ENCODE results near the gene ARID5B.
A peak's percentile ranks its signal among the peaks of the same experiment; 100 is the strongest.

ARID5B gene

GRCh38 chr10:62014510-62014909 lies 113.0 kb downstream of the ARID5B start:
- no peak overlapping the region for H3K27ac ChIP-seq
- H3K9ac ChIP-seq, result no peak overlapping the region

DNA sequence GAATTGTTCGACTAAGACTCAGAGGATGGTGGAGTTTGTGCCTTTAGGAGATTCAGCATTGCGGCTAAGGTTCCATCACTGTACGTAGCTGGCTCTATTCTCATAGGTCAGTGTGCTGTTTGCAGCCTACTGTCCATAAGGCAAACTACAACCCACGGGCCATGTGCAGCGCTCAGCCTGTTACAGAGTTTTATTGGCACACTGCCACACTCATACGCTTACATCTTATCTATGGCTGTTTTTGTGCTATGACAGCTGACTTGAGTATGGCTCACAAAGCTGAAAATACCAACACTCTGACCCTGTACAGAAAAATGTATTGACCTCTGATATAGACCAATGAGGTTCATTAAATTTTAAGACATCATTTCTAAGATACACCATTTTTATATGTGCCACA lies 114.5 kb downstream of the ARID5B start:
- H3K9me3 ChIP-seq, result no peaks in the 10 kb centered on the region
- H3K27me3 ChIP-seq, result no peaks in the 10 kb centered on the region
- no peak overlapping the region for H3K4me3 ChIP-seq
- peaks cover 42% of the 10 kb centered on the region for H3K4me1 ChIP-seq
- peak overlapping the region; percentile 36; the same call in 1 of the 2 replicates for H3K4me2 ChIP-seq
- H3K9ac ChIP-seq, result no peak overlapping the region
- H3K36me3 ChIP-seq, result peaks cover 91% of the 10 kb centered on the region
- H3K27ac ChIP-seq, result no peak overlapping the region
- no peak for TF ChIP-seq Cebpa-rat (IDR thresholded peaks at IDR 0.05)
- peaks cover 83% of the 10 kb centered on the region for H4K20me1 ChIP-seq

More at GRCh38 chr10:62014510-62014909, 113.0 kb downstream of the ARID5B start:
- Histone ChIP-seq H3K9me3 (no peaks in the 10 kb centered on the region), H4K20me1 (peaks cover 85% of the 10 kb centered on the region), H3K4me1 (peaks cover 36% of the 10 kb centered on the region), H3K36me3 (peaks cover 93% of the 10 kb centered on the region), H3K4me3 (no peak overlapping the region), H3K4me2 (no peak overlapping the region), H3K27me3 (no peaks in the 10 kb centered on the region)
- no peak for TF ChIP-seq Cebpa-rat (IDR thresholded peaks at IDR 0.05)

- Histone ChIP-seq H3K4me1 (peaks cover 46% of the 10 kb centered on the region), H3K9ac (no peak overlapping the region), H3K36me3 (peaks cover 88% of the 10 kb centered on the region), H3K9me3 (no peaks in the 10 kb centered on the region), H3K4me3 (no peak overlapping the region), H3K27me3 (no peaks in the 10 kb centered on the region), H4K20me1 (peaks cover 79% of the 10 kb centered on the region), H3K4me2 (peak overlapping the region; percentile 36; the same call in 1 of the 2 replicates), H3K27ac (0 out of 2 replicates have a peak overlapping the region, but pooled peaks have one; percentile 28)
- TF ChIP-seq Cebpa-rat (IDR thresholded peaks at IDR 0.05), result no peak
These were observed 115.4 kb downstream of the ARID5B start for GRCh38 chr10:62016623-62017490.

DNA sequence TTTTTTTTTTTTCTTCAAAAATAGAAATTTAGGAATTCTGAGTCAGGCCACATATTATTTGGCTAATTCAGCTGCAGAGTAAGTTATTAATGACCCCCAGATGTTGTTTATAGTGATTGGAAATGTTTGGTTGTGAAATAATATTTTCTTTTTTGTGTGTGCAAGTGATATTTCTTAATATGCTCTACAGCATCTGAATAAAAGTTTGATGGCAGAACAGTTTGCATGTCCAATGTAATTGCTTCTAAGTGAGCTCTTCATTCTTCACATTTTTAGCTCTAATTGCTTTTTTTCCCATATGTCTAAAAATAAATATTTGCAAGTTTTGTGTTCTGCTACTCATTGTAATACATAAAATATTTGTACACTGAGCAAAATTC lies 116.0 kb downstream of the ARID5B start:
- H3K9ac ChIP-seq, result no peak overlapping the region
- peaks cover 79% of the 10 kb centered on the region for H4K20me1 ChIP-seq

DNA sequence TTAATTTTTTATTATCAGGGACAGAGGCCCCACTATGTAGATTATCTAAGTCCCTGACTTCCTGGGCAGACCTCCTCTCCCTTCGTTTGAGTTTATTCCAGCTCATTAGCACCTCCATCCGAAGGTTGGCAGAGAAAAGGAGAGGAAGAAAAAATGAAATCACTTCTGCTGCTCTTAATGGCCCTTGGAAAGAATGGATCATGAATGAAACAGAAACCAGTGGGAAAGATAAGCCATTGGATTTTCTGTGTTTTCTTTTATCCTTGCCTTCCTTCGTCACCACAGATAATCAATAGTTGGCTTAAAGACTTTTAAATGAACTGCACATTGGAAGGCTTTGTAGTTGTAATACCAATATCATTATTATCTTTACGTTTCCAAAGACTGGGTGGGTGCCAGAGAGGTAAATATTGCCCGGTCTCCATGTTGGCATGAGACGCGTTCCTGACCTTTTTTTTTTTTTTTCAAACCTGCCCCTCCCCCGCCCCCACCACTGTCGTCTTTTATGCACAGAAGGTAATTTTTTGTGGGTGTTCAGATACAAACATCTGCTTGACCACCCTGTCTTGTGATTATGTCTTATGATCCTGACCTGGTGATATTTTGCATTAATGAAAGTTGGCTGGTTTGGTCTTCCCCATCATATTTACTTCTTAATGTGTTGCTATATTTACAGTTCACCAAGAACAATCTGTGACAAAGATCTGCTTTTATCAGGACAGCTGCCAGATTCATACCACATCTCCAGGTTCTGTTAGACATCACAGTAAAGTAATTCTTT lies 116.8 kb downstream of the ARID5B start:
- peaks cover 87% of the 10 kb centered on the region for H4K20me1 ChIP-seq
- H3K4me2 ChIP-seq, result no peak overlapping the region
- H3K9ac ChIP-seq, result no peak overlapping the region

More for the DNA sequence above, 116.0 kb downstream of the ARID5B start:
- peak overlapping the region; percentile 3; the same call in 1 of the 2 replicates for H3K4me2 ChIP-seq
- H3K27me3 ChIP-seq, result no peaks in the 10 kb centered on the region
- H3K4me1 ChIP-seq, result peaks cover 51% of the 10 kb centered on the region
- no peak overlapping the region for H3K4me3 ChIP-seq
- no peak overlapping the region for H3K27ac ChIP-seq
- TF ChIP-seq Cebpa-rat (IDR thresholded peaks at IDR 0.05), result no peak
- H3K36me3 ChIP-seq, result peaks cover 88% of the 10 kb centered on the region
- H3K9me3 ChIP-seq, result no peaks in the 10 kb centered on the region; the same call in 1 of the 2 replicates

GRCh38 chr10:62019013-62019684 lies 117.7 kb downstream of the ARID5B start:
- no peak for TF ChIP-seq Cebpa-rat (IDR thresholded peaks at IDR 0.05)
- H3K27me3 ChIP-seq, result no peaks in the 10 kb centered on the region
- H3K4me3 ChIP-seq, result no peak overlapping the region
- H3K4me1 ChIP-seq, result peaks cover 51% of the 10 kb centered on the region
- no peak overlapping the region for H3K27ac ChIP-seq
- H3K9me3 ChIP-seq, result no peaks in the 10 kb centered on the region; the same call in 1 of the 2 replicates
- no peak overlapping the region for H3K9ac ChIP-seq
- peaks cover 91% of the 10 kb centered on the region for H4K20me1 ChIP-seq
- H3K4me2 ChIP-seq, result no peak overlapping the region
- H3K36me3 ChIP-seq, result peaks cover 91% of the 10 kb centered on the region

More for the DNA sequence above, 116.8 kb downstream of the ARID5B start:
- Histone ChIP-seq H3K9me3 (no peaks in the 10 kb centered on the region; the same call in 1 of the 2 replicates), H3K4me1 (peaks cover 51% of the 10 kb centered on the region), H3K27ac (no peak overlapping the region), H3K27me3 (no peaks in the 10 kb centered on the region), H3K36me3 (peaks cover 89% of the 10 kb centered on the region), H3K4me3 (no peak overlapping the region)
- no peak for TF ChIP-seq Cebpa-rat (IDR thresholded peaks at IDR 0.05)

DNA sequence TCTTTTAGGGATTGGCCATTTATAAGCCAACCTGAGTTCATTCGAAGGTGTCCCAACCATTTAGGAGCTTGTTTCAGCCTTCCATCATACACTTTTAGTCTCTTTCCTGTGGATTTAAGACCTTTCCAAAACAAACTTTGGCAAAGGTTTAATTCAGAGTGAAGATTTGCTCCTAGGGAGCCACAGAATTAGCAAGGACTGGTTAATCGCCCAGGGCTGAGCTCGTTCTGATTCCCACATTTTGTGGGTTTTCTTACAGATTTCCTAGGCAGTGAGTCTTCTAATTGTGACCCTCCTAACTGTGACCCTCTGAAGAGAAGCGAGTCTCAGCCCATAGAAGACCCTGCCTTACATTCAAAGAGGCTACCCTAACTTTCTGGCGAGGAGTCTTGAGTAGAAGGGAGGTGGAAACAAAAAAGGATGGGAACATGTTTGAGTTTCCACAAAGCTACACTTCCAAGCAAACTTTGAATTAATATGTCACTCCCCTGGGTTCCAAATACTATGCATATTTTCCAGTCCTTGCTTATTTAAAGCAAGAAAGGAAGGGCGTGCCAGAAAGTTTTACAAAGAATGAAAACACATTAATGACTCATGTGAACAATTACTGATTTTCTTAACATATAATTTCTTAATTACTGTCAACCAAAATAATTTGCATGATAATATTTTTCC lies 118.3 kb downstream of the ARID5B start:
- Histone ChIP-seq H3K9me3 (no peaks in the 10 kb centered on the region; the same call in 1 of the 2 replicates), H3K27me3 (no peaks in the 10 kb centered on the region), H3K36me3 (peaks cover 91% of the 10 kb centered on the region), H4K20me1 (peaks cover 84% of the 10 kb centered on the region), H3K4me1 (peaks cover 51% of the 10 kb centered on the region), H3K27ac (no peak overlapping the region), H3K4me2 (peak overlapping the region; percentile 7; the same call in 1 of the 2 replicates), H3K9ac (no peak overlapping the region), H3K4me3 (no peak overlapping the region)
- no peak for TF ChIP-seq Cebpa-rat (IDR thresholded peaks at IDR 0.05)

GRCh38 chr10:62021128-62021665 lies 119.7 kb downstream of the ARID5B start:
- Histone ChIP-seq H3K4me2 (no peak overlapping the region), H3K27me3 (no peaks in the 10 kb centered on the region), H4K20me1 (peaks cover 82% of the 10 kb centered on the region), H3K27ac (no peak overlapping the region), H3K9me3 (no peaks in the 10 kb centered on the region; the same call in 1 of the 2 replicates), H3K4me3 (no peak overlapping the region), H3K4me1 (peaks cover 48% of the 10 kb centered on the region), H3K9ac (no peak overlapping the region), H3K36me3 (peaks cover 90% of the 10 kb centered on the region)
- no peak for TF ChIP-seq Cebpa-rat (IDR thresholded peaks at IDR 0.05)

Data from BLaER1 (cell line).